Activated T-cell treated with anti-CD3 and anti-CD28 coated beads for 48 hours (primary cell): ENCODE measurements around the gene KLRC4.
"Not testable (repeated sequence)": the region's sequence is repeated elsewhere in the genome, so short reads cannot be mapped to it uniquely, and the experiment has no call there.

ENCODE experiments used
- DNase-seq: peaks from one replicate; pipeline ENCODE4 v3.0.0-alpha.2; 2020; ENCODE audit warnings: low read depth

Gene KLRC4

GRCh38 chr12:10397296-10397695 lies 12.3 kb downstream of the KLRC4 start:
- DNase-seq: no peak

DNA sequence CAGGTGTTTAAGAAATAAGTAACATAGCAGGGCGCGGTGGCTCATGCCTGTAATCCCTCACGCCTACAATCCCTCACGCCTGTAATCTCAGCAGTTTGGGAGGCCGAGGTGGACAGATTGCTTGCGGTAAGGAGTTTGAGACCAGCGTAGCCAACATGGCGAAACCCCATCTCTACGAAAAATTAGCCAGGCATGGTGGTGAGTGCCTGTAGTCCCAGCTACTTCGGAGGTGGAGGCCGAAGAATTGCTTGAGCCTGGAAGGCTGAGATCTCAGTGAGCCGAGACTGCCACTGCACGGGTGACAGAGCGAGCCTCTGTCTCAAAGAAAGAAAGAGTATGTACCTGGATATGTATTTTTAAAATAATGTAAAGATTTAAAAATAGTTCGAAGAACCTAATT lies 13.4 kb downstream of the KLRC4 start:
- DNase-seq: not testable (repeated sequence)

GRCh38 chr12:10395390-10395998 lies 14.1 kb downstream of the KLRC4 start:
- DNase-seq: no peak

DNA sequence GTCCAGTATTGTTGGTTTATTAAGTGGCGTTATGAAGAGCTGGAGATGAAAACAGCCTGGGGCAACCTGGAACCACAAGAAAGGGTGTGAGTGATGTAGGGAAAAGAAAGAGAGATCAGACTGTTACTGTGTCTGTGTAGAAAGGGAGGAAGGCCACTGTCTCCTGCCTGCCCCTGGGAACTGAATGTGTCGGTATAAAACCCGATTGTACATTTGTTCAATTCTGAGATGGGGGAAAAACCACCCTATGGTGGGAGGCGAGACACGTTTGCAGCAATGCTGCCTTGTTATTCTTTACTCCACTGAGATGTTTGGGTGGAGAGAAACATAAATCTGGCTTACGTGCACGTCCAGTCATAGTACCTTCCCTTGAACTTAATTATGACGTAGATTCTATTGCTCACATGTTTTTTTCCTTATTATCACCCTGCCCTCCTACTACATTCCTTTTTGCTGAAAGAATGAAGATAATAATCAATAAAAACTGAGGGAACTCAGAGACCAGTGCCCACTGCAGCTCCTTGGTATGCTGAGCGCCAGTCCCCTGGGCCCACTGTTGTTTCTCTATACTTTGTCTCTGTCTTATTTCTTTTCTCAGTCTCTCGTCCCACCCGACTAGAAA lies 14.9 kb downstream of the KLRC4 start:
- not testable (repeated sequence) for DNase-seq

GRCh38 chr12:10393291-10393690 lies 16.3 kb downstream of the KLRC4 start:
- DNase-seq: no peak

- DNase-seq: no peak
These were observed 17.1 kb downstream of the KLRC4 start for GRCh38 chr12:10392394-10392930.

- not testable (repeated sequence) for DNase-seq
These were observed 18.6 kb downstream of the KLRC4 start for GRCh38 chr12:10390991-10391390.

DNA sequence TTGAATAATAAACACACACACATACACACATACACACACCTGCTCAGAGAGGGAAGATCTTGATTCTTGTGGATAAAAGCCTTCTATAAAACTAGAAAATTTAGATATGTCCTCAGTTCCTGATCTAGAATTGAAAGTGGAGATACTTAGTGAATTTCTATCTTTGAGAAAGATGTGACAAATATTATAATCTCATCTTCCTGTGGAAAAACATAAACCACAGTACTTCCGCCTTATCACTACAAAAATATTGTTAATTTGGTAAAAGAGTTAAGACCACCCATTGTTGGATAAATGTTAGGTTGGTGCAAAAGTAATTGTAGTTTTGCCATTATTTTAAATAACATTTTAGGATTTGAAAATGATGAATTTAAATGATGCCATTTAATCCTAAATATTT lies 19.7 kb downstream of the KLRC4 start, which contains the start of gene KLRK1:
Gene KLRK1, minus strand, starts transcription at position 138 of the 400 bp plus-strand sequence. CDS start 1,231 bp downstream, outside the sequence.
- DNase-seq: no peak

GRCh38 chr12:10388624-10389413 lies 20.7 kb downstream of the KLRC4 start:
- no peak for DNase-seq

DNA sequence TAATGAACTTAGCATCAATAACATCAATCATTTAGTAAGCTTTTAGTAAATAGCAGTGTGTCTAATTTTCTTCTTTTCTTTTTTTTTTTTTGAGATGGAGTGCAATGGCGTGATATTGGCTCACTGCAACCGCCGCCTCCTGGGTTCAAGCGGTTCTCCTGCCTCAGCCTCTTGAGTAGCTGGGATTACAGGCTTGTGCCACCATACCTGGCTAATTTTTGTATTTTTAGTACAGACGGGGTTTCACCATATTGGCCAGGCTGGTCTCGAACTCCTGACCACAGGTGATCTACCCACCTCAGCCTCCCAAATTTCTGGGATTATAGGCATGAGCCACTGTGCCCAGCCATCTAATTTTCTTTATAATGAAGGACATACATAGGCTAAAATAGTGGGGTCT lies 22.1 kb downstream of the KLRC4 start:
- DNase-seq: not testable (repeated sequence)

DNA sequence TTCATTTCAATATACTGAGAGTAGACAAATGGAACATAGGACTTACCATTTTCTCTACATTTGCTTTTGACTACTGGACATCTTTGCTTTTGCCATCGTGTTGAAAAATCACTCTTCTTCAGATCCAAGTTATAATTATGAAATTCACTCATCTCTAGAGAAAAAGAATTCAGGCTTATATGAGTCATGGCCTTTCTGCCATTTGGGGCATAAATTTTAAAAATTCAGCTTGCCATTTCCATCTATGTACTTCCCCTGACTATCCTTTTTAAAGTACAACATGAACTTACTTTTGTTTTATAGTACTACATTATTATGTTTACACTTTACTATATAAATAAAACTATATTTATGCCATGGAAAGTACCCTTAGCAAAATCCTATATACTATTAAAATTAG lies 22.7 kb downstream of the KLRC4 start:
- no peak for DNase-seq

GRCh38 chr12:10385166-10385613 lies 24.4 kb downstream of the KLRC4 start:
- DNase-seq: no peak

- DNase-seq: no peak
These were observed 25.4 kb downstream of the KLRC4 start for GRCh38 chr12:10384191-10384590.

DNA sequence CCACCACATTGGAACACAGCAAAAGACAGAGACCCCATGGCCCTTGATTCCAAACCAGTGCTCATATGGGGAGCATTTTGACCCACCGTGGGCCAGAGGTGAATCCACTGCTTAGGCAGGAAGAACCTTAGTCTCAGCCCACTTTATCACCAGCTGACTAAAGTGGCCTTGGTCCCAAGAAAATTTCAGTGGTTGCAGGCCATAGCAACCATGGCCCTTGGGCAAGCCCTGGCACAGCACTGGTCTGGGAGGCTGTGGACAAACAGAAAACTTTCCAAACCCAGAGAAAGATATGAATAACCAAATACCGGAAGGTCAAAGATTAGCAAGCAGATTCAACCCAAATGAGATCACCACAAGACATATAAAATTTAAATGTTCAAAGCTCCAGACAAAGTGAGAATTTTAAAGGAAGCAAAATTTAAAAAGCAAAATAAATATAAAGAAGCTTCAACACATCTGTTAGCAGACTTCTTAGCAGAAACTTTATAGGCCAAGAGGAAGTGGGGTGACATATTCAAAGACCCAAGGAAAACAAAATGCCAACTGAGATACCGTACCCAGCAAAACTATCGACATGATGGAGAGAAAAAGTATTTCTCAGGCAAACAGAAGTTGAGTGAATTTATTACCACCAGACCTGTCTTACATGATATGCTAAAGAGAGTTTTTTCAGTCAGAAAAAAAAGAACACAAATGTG lies 27.5 kb downstream of the KLRC4 start:
- no peak for DNase-seq

DNA sequence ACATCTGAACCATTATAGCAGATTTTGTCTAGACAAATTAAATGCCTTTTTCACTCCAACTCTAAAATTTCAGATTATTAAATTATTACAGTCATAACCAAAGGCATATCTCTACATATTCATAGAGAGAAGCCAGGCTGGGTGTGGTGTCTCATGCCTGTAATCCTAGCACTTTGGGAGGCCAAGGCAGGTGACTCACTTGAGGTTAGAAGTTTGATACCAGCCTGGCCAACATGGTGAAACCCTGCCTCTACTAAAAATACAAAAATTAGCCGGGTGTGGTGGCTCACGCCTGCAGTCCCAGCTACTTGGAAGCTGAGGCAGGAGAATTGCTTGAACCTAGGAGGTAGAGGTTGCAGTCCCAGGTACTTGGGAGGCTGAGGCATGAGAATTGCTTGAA lies 30.8 kb downstream of the KLRC4 start:
- not testable (repeated sequence) for DNase-seq

DNA sequence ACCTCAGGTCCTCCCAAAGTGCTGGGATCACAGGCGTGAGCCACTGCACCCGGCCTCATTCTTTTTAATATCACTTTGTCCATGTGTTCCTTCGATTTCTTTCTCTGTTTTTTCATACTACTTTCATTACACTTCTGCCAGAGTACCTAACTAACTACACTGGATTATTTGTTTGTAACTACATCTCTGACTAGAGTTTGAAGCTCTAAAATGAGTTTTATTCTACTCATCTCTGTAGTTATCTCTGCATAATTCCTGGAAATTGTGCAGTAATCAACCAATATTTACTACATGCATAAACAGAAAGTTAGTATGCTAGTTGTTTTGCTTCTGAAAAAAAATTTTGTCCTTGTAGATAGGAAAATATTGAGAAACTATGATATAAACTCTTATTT lies 34.9 kb downstream of the KLRC4 start:
- no peak for DNase-seq

DNA sequence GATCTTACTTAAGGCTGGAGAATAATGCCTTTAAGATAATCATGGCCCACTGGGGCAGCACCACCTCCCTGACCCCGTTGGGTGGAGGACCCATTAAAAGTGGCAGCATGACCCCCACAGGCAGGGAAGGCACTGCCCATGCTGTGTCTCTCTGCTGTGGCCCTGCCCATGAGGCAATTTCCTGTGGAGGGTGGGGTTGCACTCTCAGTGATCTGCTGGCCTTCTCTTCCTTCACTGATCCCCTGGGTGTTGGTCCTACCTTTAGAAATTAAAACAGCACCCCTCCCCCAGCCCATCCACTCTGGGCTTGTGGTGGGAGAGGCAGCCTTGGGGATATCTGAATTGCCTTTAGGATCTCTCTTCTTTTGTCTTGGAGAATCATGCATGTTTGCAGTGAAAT lies 37.0 kb downstream of the KLRC4 start:
- no peak for DNase-seq

- DNase-seq: not testable (repeated sequence)
These were observed 37.5 kb downstream of the KLRC4 start for GRCh38 chr12:10371893-10372535.

GRCh38 chr12:10369557-10370415 lies 39.8 kb downstream of the KLRC4 start:
- no peak for DNase-seq
